PC-3 (cell line): Measurements from ENCODE around the gene ITCH.

Experiments
- CTCF ChIP-seq: fragments of 300-600 bp; sonication (generic); conservative IDR thresholded peaks from 2 replicates; pipeline ENCODE4 v1.5.1; 2017; ENCODE audit warnings: antibody characterized with exemption, low read depth, mild to moderate bottlenecking, low read length
- EZH2 ChIP-seq: fragments of 300-600 bp; sonication (generic); IDR thresholded peaks from one replicate; pipeline ENCODE4 v1.6.1; 2017; ENCODE audit warnings: antibody characterized with exemption, mild to moderate bottlenecking, low read length; ENCODE audit not compliant: unreplicated experiment

GRCh38 chr20:34388000-34388399 lies 24.9 kb downstream of the ITCH start:
- TF ChIP-seq CTCF (no peak), EZH2 (no peak)
